ENCODE results near the gene CORO2A.

GRCh38 chr9:98202252-98202651 is 9.8 kb upstream of the CORO2A start:
- TF ChIP-seq CTCF (IDR thresholded peaks at IDR 0.05) (no peak), POLR2A (IDR thresholded peaks at IDR 0.05) (no peak)
